WTC11 (cell line): ENCODE measurements around the gene SNIP1. TPM values are rescaled to one million over a fixed set of nuclear protein-coding genes. Genes with fewer than 3 reads are reported as not detected.
A peak's percentile ranks its signal among the peaks of the same experiment; 100 is the strongest.

Experiments
- CREB1 ChIP-seq: sonication (generic); formaldehyde crosslinking; IDR thresholded peaks from 2 replicates; pipeline ENCODE4 v1.8.0; 2023; ENCODE audit warnings: mild to moderate bottlenecking, missing genetic modification reagents
- CTCF ChIP-seq: fragments of 200-600 bp; IDR thresholded peaks from 2 replicates; pipeline ENCODE4 v1.8.0; 2022; ENCODE audit warnings: antibody characterized with exemption
- E2F5 ChIP-seq: sonication (generic); formaldehyde crosslinking; IDR thresholded peaks from 2 replicates; pipeline ENCODE4 v1.8.1; 2022; ENCODE audit warnings: mild to moderate bottlenecking, moderate library complexity, missing genetic modification reagents
- EMX1 ChIP-seq: fragments of 250-450 bp; sonication (Bioruptor Pico); IDR thresholded peaks from 2 replicates; pipeline ENCODE4 v1.8.0; 2021; ENCODE audit warnings: mild to moderate bottlenecking
- ERG ChIP-seq: fragments of 250-450 bp; sonication (Bioruptor Pico); IDR thresholded peaks from 2 replicates; pipeline ENCODE4 v1.8.0; 2021; ENCODE audit warnings: mild to moderate bottlenecking
- ESRRA ChIP-seq: sonication (generic); formaldehyde crosslinking; IDR thresholded peaks from 2 replicates; pipeline ENCODE4 v1.8.1; 2022; ENCODE audit warnings: mild to moderate bottlenecking, missing genetic modification reagents, borderline replicate concordance
- ETV6 ChIP-seq: sonication (generic); formaldehyde crosslinking; IDR thresholded peaks from 2 replicates; pipeline ENCODE4 v1.8.1; 2022; ENCODE audit warnings: mild to moderate bottlenecking, missing genetic modification reagents
- FOXK1 ChIP-seq: sonication (generic); formaldehyde crosslinking; IDR thresholded peaks from 2 replicates; pipeline ENCODE4 v1.8.0; 2022; ENCODE audit warnings: mild to moderate bottlenecking, moderate library complexity, missing genetic modification reagents
- FOXP1 ChIP-seq: sonication (generic); formaldehyde crosslinking; IDR thresholded peaks from 2 replicates; pipeline ENCODE4 v1.8.0; 2022; ENCODE audit warnings: missing genetic modification reagents, mild to moderate bottlenecking, moderate library complexity, borderline replicate concordance
- FOXP4 ChIP-seq: sonication (generic); formaldehyde crosslinking; IDR thresholded peaks from 2 replicates; pipeline ENCODE4 v1.8.0; 2022; ENCODE audit warnings: mild to moderate bottlenecking, missing genetic modification reagents
- GRHL2 ChIP-seq: fragments of 250-450 bp; sonication (Bioruptor Pico); IDR thresholded peaks from 2 replicates; pipeline ENCODE4 v1.8.0; 2022; ENCODE audit warnings: mild to moderate bottlenecking, moderate library complexity; ENCODE audit not compliant: insufficient replicate concordance, severe bottlenecking
- IRF1 ChIP-seq: sonication (generic); formaldehyde crosslinking; IDR thresholded peaks from 2 replicates; pipeline ENCODE4 v1.8.0; 2023; ENCODE audit warnings: missing genetic modification reagents
- JAZF1 ChIP-seq: fragments of 250-450 bp; sonication (Bioruptor Pico); IDR thresholded peaks from 2 replicates; pipeline ENCODE4 v1.9.0; 2021; ENCODE audit warnings: moderate library complexity, mild to moderate bottlenecking, inconsistent platforms
- MLX ChIP-seq: sonication (generic); formaldehyde crosslinking; IDR thresholded peaks from 2 replicates; pipeline ENCODE4 v1.8.1; 2023; ENCODE audit warnings: mild to moderate bottlenecking, missing genetic modification reagents, moderate library complexity
- MYBL2 ChIP-seq: sonication (generic); formaldehyde crosslinking; IDR thresholded peaks from 2 replicates; pipeline ENCODE4 v1.8.1; 2023; ENCODE audit warnings: mild to moderate bottlenecking, moderate library complexity, missing genetic modification reagents
- NFE2L1 ChIP-seq: sonication (generic); formaldehyde crosslinking; IDR thresholded peaks from 2 replicates; pipeline ENCODE4 v1.8.1; 2023; ENCODE audit warnings: missing genetic modification reagents
- RELA ChIP-seq: sonication (generic); formaldehyde crosslinking; IDR thresholded peaks from 2 replicates; pipeline ENCODE4 v1.8.1; 2022; ENCODE audit warnings: missing genetic modification reagents, mild to moderate bottlenecking, borderline replicate concordance
- SP1 ChIP-seq: sonication (generic); formaldehyde crosslinking; conservative IDR thresholded peaks from 2 replicates; pipeline ENCODE4 v1.8.1; 2022; ENCODE audit warnings: missing genetic modification reagents
- TEAD1 ChIP-seq: sonication (generic); formaldehyde crosslinking; IDR thresholded peaks from 2 replicates; pipeline ENCODE4 v1.8.0; 2022; ENCODE audit warnings: mild to moderate bottlenecking, missing genetic modification reagents
- USF1 ChIP-seq: sonication (generic); formaldehyde crosslinking; IDR thresholded peaks from 2 replicates; pipeline ENCODE4 v1.8.0; 2022; ENCODE audit warnings: mild to moderate bottlenecking, missing genetic modification reagents
- ZMAT4 ChIP-seq: fragments of 250-450 bp; sonication (Bioruptor Pico); IDR thresholded peaks from 2 replicates; pipeline ENCODE4 v1.9.0; 2021; ENCODE audit warnings: mild to moderate bottlenecking
- ZNF121 ChIP-seq: sonication (generic); formaldehyde crosslinking; IDR thresholded peaks from 2 replicates; pipeline ENCODE4 v1.8.0; 2023; ENCODE audit warnings: missing genetic modification reagents
- ZNF138 ChIP-seq: sonication (generic); formaldehyde crosslinking; conservative IDR thresholded peaks from 2 replicates; pipeline ENCODE4 v1.8.1; 2022; ENCODE audit warnings: mild to moderate bottlenecking, moderate library complexity, missing genetic modification reagents
- ZNF232 ChIP-seq: sonication (generic); formaldehyde crosslinking; IDR thresholded peaks from 2 replicates; pipeline ENCODE4 v1.8.0; 2022; ENCODE audit warnings: mild to moderate bottlenecking, missing genetic modification reagents
- ZNF425 ChIP-seq: fragments of 250-450 bp; sonication (Bioruptor Pico); conservative IDR thresholded peaks from 2 replicates; pipeline ENCODE4 v1.9.0; 2021; ENCODE audit warnings: mild to moderate bottlenecking
- ZNF512 ChIP-seq: sonication (generic); formaldehyde crosslinking; IDR thresholded peaks from 2 replicates; pipeline ENCODE4 v1.8.1; 2022; ENCODE audit warnings: missing genetic modification reagents, borderline replicate concordance
- total RNA-seq: library from RNA; stranded (reverse); gene quantifications from 3 replicates; pipeline ENCODE4 v1.2.3, GENCODE V29; 2021

Gene SNIP1
- total RNA-seq, 1 experiment from 2014 or later, result 18.3 TPM

- TF ChIP-seq FOXP4, result peak; percentile 63; the same call in 1 of the 2 replicates
- 0 out of 2 replicates have a peak, but pooled peaks have one; percentile 73 for TF ChIP-seq CREB1
- TF ChIP-seq ZNF512 (CRISPR knock-in tag), result no peak
- peak; percentile 96; the same call in 1 of the 2 replicates for TF ChIP-seq ETV6 (CRISPR knock-in tag)
- no peak for TF ChIP-seq ZNF425
- TF ChIP-seq IRF1, result peak; percentile 68; the same call in 1 of the 2 replicates
- TF ChIP-seq CTCF, result peak; percentile 76
- TF ChIP-seq ZMAT4 (CRISPR knock-in tag), result no peak
- peak; percentile 38; the same call in 1 of the 2 replicates for TF ChIP-seq NFE2L1 (CRISPR knock-in tag)
- TF ChIP-seq TEAD1 (CRISPR knock-in tag), result peak; percentile 81
- peak; percentile 81; the same call in 1 of the 2 replicates for TF ChIP-seq SP1 (CRISPR knock-in tag)
- TF ChIP-seq EMX1, result no peak
- no peak for TF ChIP-seq GRHL2
- TF ChIP-seq RELA (CRISPR knock-in tag), result no peak; the same call in 1 of the 2 replicates
- TF ChIP-seq ERG (CRISPR knock-in tag), result no peak
- TF ChIP-seq E2F5 (CRISPR knock-in tag), result peak; percentile 91
- 0 out of 2 replicates have a peak, but pooled peaks have one; percentile 78 for TF ChIP-seq MLX
- no peak for TF ChIP-seq ZNF121 (CRISPR knock-in tag)
- no peak for TF ChIP-seq ESRRA (CRISPR knock-in tag)
- TF ChIP-seq JAZF1 (CRISPR knock-in tag), result no peak
- TF ChIP-seq USF1 (CRISPR knock-in tag), result no peak
- peak; percentile 62; the same call in 1 of the 2 replicates for TF ChIP-seq ZNF232 (CRISPR knock-in tag)
- TF ChIP-seq FOXK1 (CRISPR knock-in tag), result peak; percentile 68; the same call in 1 of the 2 replicates
- TF ChIP-seq FOXP1 (CRISPR knock-in tag), result peak; percentile 81; the same call in 1 of the 2 replicates
- no peak for TF ChIP-seq ZNF138 (CRISPR knock-in tag)
- TF ChIP-seq MYBL2, result no peak
Measured at GRCh38 chr1:37514350-37515184, 39.5 kb downstream of the SNIP1 start, which contains the start of gene MEAF6 (continued).
